Measurements from ENCODE around the gene KIF2A. TPM values are rescaled to one million over a fixed set of nuclear protein-coding genes. Genes with fewer than 3 reads are reported as not detected.

KIF2A gene
- total and polyA plus RNA-seq, 2 of the 8 experiments (the other 6 are each of a cell fraction or from before 2014, with no cell fraction given) = 18.4 to 97.1 TPM

DNA sequence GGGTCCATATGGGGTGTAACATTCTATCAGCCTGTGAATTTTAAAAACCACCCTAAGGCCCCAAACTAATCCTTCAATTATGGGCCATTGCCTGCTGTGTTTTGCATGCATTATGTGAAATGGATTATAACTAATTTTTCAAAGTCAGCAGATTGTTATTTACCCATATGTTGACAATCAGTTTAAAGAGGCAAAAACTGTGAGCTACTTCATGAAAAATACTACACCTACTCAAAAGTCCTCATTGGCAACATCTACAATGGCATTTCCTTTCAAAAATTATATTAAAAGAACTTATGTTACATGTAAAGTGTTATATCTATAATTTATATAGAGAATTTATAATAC, 49.0 kb upstream of the KIF2A start:
- H3K18ac ChIP-seq (ENCODE audit: extremely low read depth, low read length) = no peak overlapping the region
- H3K27me3 ChIP-seq (replicated peaks in 1 of 4; ENCODE audit: control insufficient read depth in 3 of 4, extremely low read depth in 1 of 4, insufficient read depth in 3 of 4, low read length in 3 of 4) = no peaks in the 10 kb centered on the region
- no peak overlapping the region for H2BK120ac ChIP-seq (replicated peaks; ENCODE audit: low read depth, low read length)
- H3K4me2 ChIP-seq (ENCODE audit: insufficient read depth in 1 of 2, low read depth in 2 of 2, low read length in 2 of 2) = no peak overlapping the region
- no peak overlapping the region for H2BK15ac ChIP-seq (ENCODE audit: low read length)
- ChIA-PET POLR2A (ENCODE audit: partially characterized antibody) (no interaction called here), CTCF (ENCODE audit: partially characterized antibody) (no interaction called here)
- H3K4me3 ChIP-seq (ENCODE audit: extremely low read depth in 1 of 4, insufficient read depth in 2 of 4, low read depth in 3 of 4, low read length in 4 of 4) = no peak overlapping the region
- H2AFZ ChIP-seq (ENCODE audit: low read length) = no peak overlapping the region
- H4K20me1 ChIP-seq (replicated peaks in 1 of 2; ENCODE audit: control insufficient read depth in 1 of 2, insufficient read depth in 2 of 2, low read length in 2 of 2) = no peaks in the 10 kb centered on the region
- no peak overlapping the region for H4K5ac ChIP-seq (ENCODE audit: insufficient read length, low read depth, low read length)
- DNase-seq (ENCODE audit: low read depth in 1 of 2, low spot score in 2 of 2) = no peak
- H3K9me3 ChIP-seq (ENCODE audit: insufficient read depth in 2 of 2, low read depth in 1 of 2, low read length in 1 of 2) = no peaks in the 10 kb centered on the region
- H3K23me2 ChIP-seq (ENCODE audit: low read depth, low read length) = no peaks in the 10 kb centered on the region
- no peaks in the 10 kb centered on the region for H3K4me1 ChIP-seq (replicated peaks in 1 of 4; ENCODE audit: control insufficient read depth in 3 of 4, insufficient read depth in 4 of 4, low read length in 3 of 4)
- H3K79me1 ChIP-seq (ENCODE audit: low read depth, low read length) = no peaks in the 10 kb centered on the region
- no peaks in the 10 kb centered on the region for H3K79me2 ChIP-seq (ENCODE audit: control insufficient read depth in 1 of 2, insufficient read depth in 2 of 2, low read length in 2 of 2)
- H3K23ac ChIP-seq (ENCODE audit: insufficient read length) = no peak overlapping the region
- H3K9ac ChIP-seq (replicated peaks in 1 of 4; ENCODE audit: extremely low read depth in 1 of 4, low read depth in 3 of 4, low read length in 3 of 4) = no peak overlapping the region
- no peak overlapping the region for H2BK12ac ChIP-seq (ENCODE audit: low read depth, low read length)
- H3K14ac ChIP-seq (ENCODE audit: insufficient read length) = no peak overlapping the region
- no peak overlapping the region for H4K8ac ChIP-seq (ENCODE audit: extremely low read depth, insufficient read depth, low read length)
- H4K91ac ChIP-seq (replicated peaks; ENCODE audit: insufficient read length, low read length) = no peak overlapping the region
- H2AK5ac ChIP-seq (ENCODE audit: low read depth, low read length) = no peak overlapping the region
- no peak overlapping the region for H3K56ac ChIP-seq (replicated peaks; ENCODE audit: insufficient read length, low read depth, low read length)
- no peak for FAIRE-seq
- H2BK20ac ChIP-seq (ENCODE audit: low read length) = no peak overlapping the region
- H3K36me3 ChIP-seq (ENCODE audit: control insufficient read depth in 2 of 4, insufficient read depth in 4 of 4, low read length in 3 of 4) = no peaks in the 10 kb centered on the region
- no peak overlapping the region for H2BK5ac ChIP-seq (ENCODE audit: low read depth, low read length)
- no peak overlapping the region for H3K27ac ChIP-seq (ENCODE audit: low read depth, low read length)
- H3K4ac ChIP-seq (replicated peaks; ENCODE audit: insufficient read length, low read depth, low read length) = no peak overlapping the region
- TF ChIP-seq KDM4A (IDR thresholded peaks at IDR 0.05; ENCODE audit: low read depth, low read length, severe bottlenecking) (no peak), SP1 (IDR thresholded peaks at IDR 0.05; ENCODE audit: low read depth, low read length) (no peak), CHD1 (IDR thresholded peaks at IDR 0.05; ENCODE audit: low read depth, low read length) (no peak), POU5F1 (IDR thresholded peaks at IDR 0.05; ENCODE audit: low read depth, low read length) (no peak), SIN3A (conservative IDR thresholded peaks at IDR 0.05 in 1 of 2, IDR thresholded peaks at IDR 0.05 in 1 of 2; ENCODE audit: low read depth in 1 of 2, low read length in 2 of 2) (no peak), CBX5 (IDR thresholded peaks at IDR 0.05; ENCODE audit: low read depth, low read length) (no peak), NRF1 (IDR thresholded peaks at IDR 0.05; ENCODE audit: low read depth, low read length) (no peak), CTCF (IDR thresholded peaks at IDR 0.05; ENCODE audit: control extremely low read depth in 1 of 3, insufficient read depth in 1 of 3, low read depth in 1 of 3, low read length in 3 of 3) (no peak), BCL11A (IDR thresholded peaks at IDR 0.05; ENCODE audit: low read depth in 2 of 2, low read length in 2 of 2) (no peak), ATF3 (IDR thresholded peaks at IDR 0.05; ENCODE audit: insufficient read depth, low read depth, low read length) (no peak), SIX5 (IDR thresholded peaks at IDR 0.05; ENCODE audit: low read depth, low read length) (no peak), YY1 (IDR thresholded peaks at IDR 0.05; ENCODE audit: low read depth, low read length) (no peak), TCF12 (IDR thresholded peaks at IDR 0.05; ENCODE audit: low read depth, low read length) (no peak), RFX5 (IDR thresholded peaks at IDR 0.05; ENCODE audit: borderline replicate concordance, low read depth, low read length) (no peak)

Measured in H1 (cell line).